Omental fat pad (tissue), 4 donors: Measurements from ENCODE around the gene TFF2. TPM values are rescaled to one million over a fixed set of nuclear protein-coding genes. Genes with fewer than 3 reads are reported as not detected.

Source experiments
- ATAC-seq: fragments of 150-250 bp; one replicate; pipeline ENCODE4 v1.9.1; 2016; ENCODE audit warnings: mild to moderate bottlenecking, moderate library complexity; ENCODE audit not compliant: low FRiP score
- DNase-seq: peaks from one replicate; pipeline ENCODE4 v3.0.0-alpha.2; 2019; ENCODE audit warnings: low spot score
- total RNA-seq, 4 donors: library from RNA; depleted of rRNA; stranded (reverse); fragments of >200 nt; gene quantifications; one replicate each; pipeline ENCODE4 v1.1.0, GENCODE V29; 2016
- TF ChIP-seq, protein P1 (sequence below), 3 donors: fragments of 450-650 bp; IDR thresholded peaks; one replicate each; pipeline ENCODE4 v1.5.1; 2016 to 2017; ENCODE audit warnings: antibody characterized with exemption in 3 of 3, mild to moderate bottlenecking in 3 of 3, moderate library complexity in 2 of 3

TFF2 gene, protein sequence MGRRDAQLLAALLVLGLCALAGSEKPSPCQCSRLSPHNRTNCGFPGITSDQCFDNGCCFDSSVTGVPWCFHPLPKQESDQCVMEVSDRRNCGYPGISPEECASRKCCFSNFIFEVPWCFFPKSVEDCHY
- not detected for total RNA-seq

DNA sequence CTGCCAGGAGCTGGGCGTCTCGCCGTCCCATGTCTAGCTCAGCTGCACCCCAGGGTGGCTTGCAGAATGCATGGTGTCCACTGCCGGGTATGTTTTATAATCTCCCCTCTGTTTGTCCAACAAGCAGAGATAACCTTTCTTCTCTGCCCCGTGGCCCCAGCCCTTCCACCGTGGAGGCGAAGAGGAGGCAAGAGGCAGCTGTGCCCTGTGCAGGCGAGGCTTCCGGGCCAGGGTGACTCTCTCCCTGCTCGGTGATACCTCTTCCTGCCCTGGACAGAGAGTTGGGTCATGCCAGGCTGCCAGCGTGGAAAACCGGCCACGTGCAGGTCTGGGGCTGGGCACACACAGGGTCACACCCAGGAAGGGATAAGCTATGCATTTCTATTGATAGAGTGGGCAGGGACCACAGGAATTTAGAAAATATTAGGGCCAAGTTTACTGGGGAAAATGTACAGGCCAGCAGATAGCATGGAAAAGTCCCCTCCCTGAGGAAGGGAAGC lies at the start of gene TFF2:
Gene TFF2, minus strand, starts transcription at position 68 of the 500 bp plus-strand sequence. Its CDS starts 37 bp downstream, at position 31.
- ATAC-seq: no peak
- TF ChIP-seq, protein P1, sequence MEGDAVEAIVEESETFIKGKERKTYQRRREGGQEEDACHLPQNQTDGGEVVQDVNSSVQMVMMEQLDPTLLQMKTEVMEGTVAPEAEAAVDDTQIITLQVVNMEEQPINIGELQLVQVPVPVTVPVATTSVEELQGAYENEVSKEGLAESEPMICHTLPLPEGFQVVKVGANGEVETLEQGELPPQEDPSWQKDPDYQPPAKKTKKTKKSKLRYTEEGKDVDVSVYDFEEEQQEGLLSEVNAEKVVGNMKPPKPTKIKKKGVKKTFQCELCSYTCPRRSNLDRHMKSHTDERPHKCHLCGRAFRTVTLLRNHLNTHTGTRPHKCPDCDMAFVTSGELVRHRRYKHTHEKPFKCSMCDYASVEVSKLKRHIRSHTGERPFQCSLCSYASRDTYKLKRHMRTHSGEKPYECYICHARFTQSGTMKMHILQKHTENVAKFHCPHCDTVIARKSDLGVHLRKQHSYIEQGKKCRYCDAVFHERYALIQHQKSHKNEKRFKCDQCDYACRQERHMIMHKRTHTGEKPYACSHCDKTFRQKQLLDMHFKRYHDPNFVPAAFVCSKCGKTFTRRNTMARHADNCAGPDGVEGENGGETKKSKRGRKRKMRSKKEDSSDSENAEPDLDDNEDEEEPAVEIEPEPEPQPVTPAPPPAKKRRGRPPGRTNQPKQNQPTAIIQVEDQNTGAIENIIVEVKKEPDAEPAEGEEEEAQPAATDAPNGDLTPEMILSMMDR (IDR thresholded peaks at IDR 0.05): no peak
- DNase-seq: no peak

DNA sequence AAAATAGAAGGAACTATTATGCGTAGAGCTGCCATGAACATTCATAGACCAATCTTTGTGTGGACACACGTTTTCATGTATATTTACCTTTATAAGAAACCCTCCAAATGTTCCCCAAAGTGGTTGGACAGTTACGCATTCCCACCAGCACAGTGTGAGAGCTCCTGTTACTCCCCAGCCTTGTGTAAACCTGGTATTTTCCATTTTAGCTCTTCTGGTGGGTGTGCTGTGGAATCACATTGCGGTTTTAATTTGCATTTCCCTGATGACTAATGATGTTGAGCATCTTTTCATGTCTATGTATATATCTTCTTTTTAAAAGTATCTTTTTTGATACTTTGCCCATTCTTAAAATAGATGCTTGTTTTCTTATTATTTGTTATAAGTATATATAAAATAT lies 49.7 kb upstream of the TFF2 start:
- no peak for ATAC-seq
- no peak for DNase-seq
- TF ChIP-seq, protein P1 (IDR thresholded peaks at IDR 0.05): no peak

DNA sequence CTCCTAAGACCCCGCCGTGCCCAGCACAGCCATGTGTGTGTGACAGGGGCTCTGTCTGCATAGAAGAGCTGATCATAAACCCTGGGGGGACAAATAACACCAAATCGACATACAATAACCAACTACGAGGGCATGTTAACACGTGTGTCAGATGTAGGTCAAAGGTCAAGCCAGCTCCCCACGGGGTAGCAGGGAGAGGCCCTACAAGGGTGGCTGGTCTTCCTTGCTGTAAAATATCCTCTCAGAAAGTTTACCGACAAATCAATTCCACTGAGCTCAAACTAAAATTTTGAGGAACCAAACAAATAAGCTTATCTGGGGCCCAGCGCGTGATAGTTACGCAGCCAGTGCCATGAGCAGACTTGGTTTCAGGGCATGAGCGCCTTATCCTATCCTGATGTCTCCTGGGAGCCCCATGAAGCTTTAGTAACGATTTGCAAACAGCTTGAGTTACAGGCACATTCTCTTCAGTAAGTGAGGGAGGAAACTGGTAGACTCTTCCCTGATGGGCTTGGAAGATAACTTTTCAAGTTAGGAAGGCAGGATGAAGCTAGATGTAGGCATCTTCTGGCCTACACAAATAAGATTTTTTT lies 47.7 kb upstream of the TFF2 start:
- DNase-seq (no peak), ATAC-seq (no peak)

DNA sequence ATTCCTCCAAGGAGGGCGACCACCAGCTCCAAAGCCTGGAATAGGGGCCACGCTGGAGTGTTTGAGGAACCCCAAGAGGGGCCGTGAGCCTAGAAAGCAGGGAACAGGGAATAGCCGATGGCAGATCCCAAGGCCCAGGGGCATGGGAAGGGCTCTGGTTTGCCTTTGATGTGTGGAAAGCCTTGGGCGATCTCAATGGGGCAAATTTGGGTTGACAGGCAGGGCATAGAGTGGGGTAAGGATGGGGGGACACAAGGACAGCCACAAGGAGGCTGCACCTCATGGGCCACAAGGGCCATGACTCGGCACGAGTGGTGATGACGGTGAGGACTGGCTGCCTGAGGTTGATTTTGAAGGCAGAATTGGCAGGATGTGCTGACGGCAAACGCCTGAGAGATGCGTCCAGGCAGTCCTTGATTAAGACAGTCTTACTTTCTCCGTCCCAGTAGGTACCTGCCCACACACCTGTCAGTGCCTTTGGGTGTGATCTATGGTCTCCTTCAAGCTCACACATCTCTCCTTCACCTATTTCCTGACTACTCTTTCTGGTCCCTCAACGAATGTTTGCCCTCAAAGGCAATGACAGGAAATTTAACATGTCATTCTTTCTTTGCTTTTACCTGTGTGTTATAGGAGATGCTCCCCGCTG lies 47.1 kb upstream of the TFF2 start:
- no peak for ATAC-seq
- TF ChIP-seq, protein P1 (IDR thresholded peaks at IDR 0.05): no peak
- no peak for DNase-seq

More for the DNA sequence above, 47.7 kb upstream of the TFF2 start:
- TF ChIP-seq, protein P1 (IDR thresholded peaks at IDR 0.05): no peak

DNA sequence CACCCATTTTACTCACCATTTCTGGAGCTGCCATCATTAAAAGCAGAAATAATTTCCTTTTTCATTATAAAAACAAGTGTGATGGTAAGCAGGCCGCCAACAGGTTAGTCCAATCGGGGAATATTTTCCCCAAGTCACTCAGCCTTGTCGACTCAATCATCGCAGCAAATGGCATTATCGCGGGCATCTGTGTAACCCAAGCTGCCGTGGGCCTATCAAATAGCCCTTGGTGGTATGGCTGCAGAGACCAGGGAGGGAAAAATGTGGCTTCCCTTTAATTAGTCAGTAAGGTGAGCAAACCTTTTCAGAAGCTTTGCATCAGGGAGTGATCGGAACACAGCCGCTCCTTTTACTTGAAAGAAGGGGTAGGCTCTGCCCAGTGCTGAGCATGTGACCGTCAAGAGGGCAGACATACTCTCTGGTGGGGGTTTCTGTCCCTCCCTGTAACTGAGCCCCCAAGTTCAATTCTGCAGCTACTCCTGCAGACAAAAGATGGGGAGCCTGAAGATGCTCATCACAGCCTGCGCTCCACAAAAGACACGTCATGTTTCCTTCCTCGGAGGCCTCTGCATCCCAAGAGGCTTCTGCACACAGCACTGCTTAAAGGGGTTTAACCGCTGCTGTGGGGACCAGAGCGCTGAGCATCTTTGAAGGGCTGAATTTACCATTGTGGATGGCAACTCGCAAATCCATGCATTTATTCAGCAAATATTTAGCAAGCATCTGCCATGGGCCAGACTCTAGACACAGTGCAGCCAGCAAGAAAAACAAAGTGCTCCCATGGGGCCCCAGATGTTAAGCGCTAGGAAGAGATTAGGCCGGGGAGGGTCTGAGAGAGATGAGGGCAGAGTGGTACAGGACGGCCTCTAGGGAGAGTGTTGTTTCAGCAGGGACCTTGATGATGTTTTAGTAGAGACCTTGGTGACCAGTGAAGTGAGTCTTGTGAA lies 46.3 kb upstream of the TFF2 start:
- ATAC-seq: no peak
- DNase-seq: no peak
- TF ChIP-seq, protein P1 (IDR thresholded peaks at IDR 0.05): no peak

DNA sequence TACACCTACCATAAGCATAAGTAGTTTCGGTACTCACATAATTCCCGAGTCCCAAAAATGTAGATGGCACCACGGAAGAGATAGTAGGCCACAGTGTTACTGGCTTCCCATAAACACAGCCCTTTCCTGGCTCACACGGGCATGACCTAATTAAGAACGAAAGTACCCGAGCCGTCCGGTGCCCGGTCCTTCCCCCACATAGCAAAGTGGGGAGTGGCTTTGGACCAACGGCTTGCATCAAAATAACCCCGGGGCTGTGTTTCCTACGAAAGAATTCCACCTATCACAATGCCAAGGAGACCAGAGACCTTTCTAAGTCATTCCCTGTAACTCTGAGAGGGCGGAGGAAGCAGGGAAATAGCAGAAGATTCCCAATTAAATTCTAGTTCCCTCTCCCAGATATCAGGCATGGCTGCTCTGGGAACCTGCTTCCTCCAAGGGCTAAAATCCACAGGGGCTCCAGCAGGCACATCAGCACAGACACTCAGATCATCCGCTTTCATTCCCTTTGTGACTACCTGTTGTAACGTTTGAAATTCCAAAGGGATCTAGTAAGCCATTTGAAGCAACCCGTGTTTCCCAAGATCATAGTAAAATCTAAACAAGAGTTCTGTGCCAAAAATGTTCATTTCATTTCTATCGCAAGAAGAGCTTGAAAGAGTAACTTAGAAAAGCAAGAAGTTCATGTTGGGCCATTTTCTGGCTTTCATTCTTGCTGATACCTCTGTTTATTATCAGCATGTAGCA lies 45.3 kb upstream of the TFF2 start, which contains the start of gene TMPRSS3:
Gene TMPRSS3, minus strand, starts transcription at position 148 of the 747 bp plus-strand sequence. CDS start 635 bp downstream, outside the sequence.
- DNase-seq (no peak), ATAC-seq (peak; percentile 68)

More for the DNA sequence above, 45.3 kb upstream of the TFF2 start, which contains the start of gene TMPRSS3:
- TF ChIP-seq, protein P1 (IDR thresholded peaks at IDR 0.05): no peak
